HEK293T (cell line): Measurements from ENCODE around the gene DIPK1C.

Experiments
- CTCF ChIA-PET: fragments of 350-600 bp; formaldehyde crosslinking; extraction: SDS; loops from one replicate; lab custom pipeline; 2021; ENCODE audit warnings: antibody characterized with exemption, inconsistent platforms; lab: Yijun Ruan, JAX
- POLR2A ChIA-PET: fragments of 350-600 bp; formaldehyde crosslinking; extraction: SDS; loops from one replicate; lab custom pipeline; 2020; ENCODE audit warnings: antibody characterized with exemption, inconsistent platforms; lab: Yijun Ruan, JAX
- DNase-seq: peaks from one replicate; pipeline ENCODE4 v3.0.0; 2012; ENCODE audit warnings: mixed read lengths; ENCODE audit errors: extremely low spot score
- ARNT ChIP-seq: fragments of 450-650 bp; IDR thresholded peaks from 2 replicates; pipeline ENCODE4 v1.6.1; 2017; ENCODE audit warnings: mild to moderate bottlenecking
- BHLHE40 ChIP-seq: fragments of 450-650 bp; IDR thresholded peaks from 2 replicates; pipeline ENCODE4 v1.6.1; 2016; ENCODE audit warnings: mild to moderate bottlenecking, moderate library complexity, borderline replicate concordance
- CTBP1 ChIP-seq: fragments of 450-650 bp; IDR thresholded peaks from 2 replicates; pipeline ENCODE4 v1.6.1; 2016; ENCODE audit warnings: borderline replicate concordance
- ELF4 ChIP-seq: fragments of 450-650 bp; IDR thresholded peaks from 2 replicates; pipeline ENCODE4 v1.6.1; 2017; ENCODE audit warnings: antibody characterized with exemption
- FOXA1 ChIP-seq: fragments of 450-650 bp; IDR thresholded peaks from 2 replicates; pipeline ENCODE4 v1.6.1; 2016; ENCODE audit warnings: mild to moderate bottlenecking
- FOXK2 ChIP-seq: fragments of 450-650 bp; IDR thresholded peaks from 2 replicates; pipeline ENCODE4 v1.6.1; 2016; ENCODE audit warnings: mild to moderate bottlenecking
- FOXM1 ChIP-seq: fragments of 450-650 bp; IDR thresholded peaks from 2 replicates; pipeline ENCODE4 v1.6.1; 2017; ENCODE audit warnings: mild to moderate bottlenecking, borderline replicate concordance
- HDGF ChIP-seq: fragments of 450-650 bp; IDR thresholded peaks from 2 replicates; pipeline ENCODE4 v1.6.1; 2017; ENCODE audit warnings: antibody characterized with exemption, borderline replicate concordance
- L3MBTL2 ChIP-seq: fragments of 450-650 bp; conservative IDR thresholded peaks from 2 replicates; pipeline ENCODE4 v1.6.1; 2016; ENCODE audit warnings: mild to moderate bottlenecking
- LEF1 ChIP-seq: fragments of 450-650 bp; IDR thresholded peaks from 2 replicates; pipeline ENCODE4 v1.6.1; 2017; ENCODE audit warnings: mild to moderate bottlenecking, borderline replicate concordance
- NFRKB ChIP-seq: fragments of 450-650 bp; IDR thresholded peaks from 2 replicates; pipeline ENCODE4 v1.6.1; 2016; ENCODE audit warnings: mild to moderate bottlenecking, moderate library complexity
- SP1 ChIP-seq: fragments of 450-650 bp; IDR thresholded peaks from 2 replicates; pipeline ENCODE4 v1.6.1; 2017
- SUZ12 ChIP-seq: fragments of 450-650 bp; IDR thresholded peaks from 2 replicates; pipeline ENCODE4 v1.6.1; 2016; ENCODE audit warnings: mild to moderate bottlenecking
- TARDBP ChIP-seq: fragments of 450-650 bp; IDR thresholded peaks from 2 replicates; pipeline ENCODE4 v1.6.1; 2016
- ZNF384 ChIP-seq: fragments of 450-650 bp; IDR thresholded peaks from 2 replicates; pipeline ENCODE4 v1.6.1; 2016
- TF ChIP-seq, protein P1 (sequence below): fragments of 450-650 bp; IDR thresholded peaks from 2 replicates; pipeline ENCODE4 v1.6.1; 2016

DIPK1C gene

DNA sequence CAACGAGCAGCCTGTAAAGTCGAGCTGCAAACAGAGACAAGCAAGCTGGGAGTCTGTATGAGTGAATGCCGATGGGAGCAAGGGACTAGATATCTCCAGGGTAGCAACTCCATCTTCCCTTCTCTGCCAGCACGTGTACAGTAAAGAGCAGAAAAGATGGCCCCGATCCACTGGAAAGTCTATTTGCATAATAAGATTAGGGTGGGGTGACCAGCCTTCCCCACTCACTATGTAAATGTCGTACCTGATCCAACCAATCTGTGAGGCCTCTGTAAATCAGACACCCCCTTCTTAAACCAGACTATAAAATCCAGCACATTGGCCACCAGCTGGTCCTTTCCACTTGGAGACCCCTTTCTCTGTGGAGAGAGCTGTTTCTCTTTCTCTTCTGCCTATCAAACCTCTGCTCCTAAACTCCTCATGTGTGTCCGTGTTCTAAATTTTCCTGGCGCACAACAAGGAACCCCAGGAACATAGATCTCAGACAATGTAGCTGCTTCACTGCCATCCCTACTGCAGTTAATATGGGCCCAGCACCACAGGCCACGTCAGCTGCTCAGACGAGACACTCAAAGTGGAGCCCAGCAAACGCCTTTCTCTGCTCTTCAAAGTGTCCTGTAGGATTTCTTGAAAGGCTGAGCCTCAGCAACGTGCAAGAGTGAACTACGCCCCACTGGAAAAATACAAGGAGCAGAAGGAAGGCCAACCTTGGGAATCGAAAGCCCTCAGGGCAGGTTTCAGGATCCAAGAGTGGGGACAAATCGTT is 26.1 kb downstream of the DIPK1C start:
- TF ChIP-seq HDGF (no peak), FOXM1 (no peak), ZNF384 (no peak), CTBP1 (no peak), TARDBP (no peak), FOXA1 (no peak), FOXK2 (no peak), LEF1 (no peak), SUZ12 (no peak), SP1 (no peak), NFRKB (no peak), BHLHE40 (no peak), ELF4 (no peak), L3MBTL2 (no peak), ARNT (no peak)
- TF ChIP-seq, protein P1, sequence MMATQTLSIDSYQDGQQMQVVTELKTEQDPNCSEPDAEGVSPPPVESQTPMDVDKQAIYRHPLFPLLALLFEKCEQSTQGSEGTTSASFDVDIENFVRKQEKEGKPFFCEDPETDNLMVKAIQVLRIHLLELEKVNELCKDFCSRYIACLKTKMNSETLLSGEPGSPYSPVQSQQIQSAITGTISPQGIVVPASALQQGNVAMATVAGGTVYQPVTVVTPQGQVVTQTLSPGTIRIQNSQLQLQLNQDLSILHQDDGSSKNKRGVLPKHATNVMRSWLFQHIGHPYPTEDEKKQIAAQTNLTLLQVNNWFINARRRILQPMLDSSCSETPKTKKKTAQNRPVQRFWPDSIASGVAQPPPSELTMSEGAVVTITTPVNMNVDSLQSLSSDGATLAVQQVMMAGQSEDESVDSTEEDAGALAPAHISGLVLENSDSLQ: no peak
- POLR2A ChIA-PET: no interaction called here
- DNase-seq: no peak
- CTCF ChIA-PET: no interaction called here

DNA sequence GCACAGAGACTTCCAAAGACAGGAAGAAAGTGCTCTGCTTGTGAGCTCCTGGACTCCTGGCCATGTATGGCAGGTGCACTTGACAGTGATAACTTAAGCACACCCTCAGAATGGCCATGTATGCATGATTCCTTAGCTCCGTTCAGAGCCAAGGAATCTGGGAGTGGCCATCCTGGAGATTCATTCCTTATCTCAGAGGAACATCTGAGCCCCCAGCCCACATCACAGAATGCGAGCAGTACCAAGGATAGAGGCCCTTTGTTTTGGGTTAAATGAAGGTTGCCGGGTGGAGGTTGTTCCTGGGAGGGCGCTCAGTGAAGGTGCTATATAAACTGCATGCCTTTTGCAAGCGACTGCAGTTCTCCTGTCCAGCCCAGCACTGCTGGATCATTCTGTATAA is 26.9 kb downstream of the DIPK1C start:
- CTCF ChIA-PET: no interaction called here
- no peak for TF ChIP-seq SP1
- TF ChIP-seq TARDBP: no peak
- TF ChIP-seq BHLHE40: no peak
- TF ChIP-seq FOXK2: no peak
- no peak for TF ChIP-seq HDGF
- no peak for TF ChIP-seq CTBP1
- TF ChIP-seq FOXM1: no peak
- TF ChIP-seq ELF4: no peak
- no peak for TF ChIP-seq SUZ12
- TF ChIP-seq ZNF384: no peak
- TF ChIP-seq NFRKB: no peak
- no peak for TF ChIP-seq LEF1
- TF ChIP-seq ARNT: no peak
- TF ChIP-seq, protein P1: no peak

DNA sequence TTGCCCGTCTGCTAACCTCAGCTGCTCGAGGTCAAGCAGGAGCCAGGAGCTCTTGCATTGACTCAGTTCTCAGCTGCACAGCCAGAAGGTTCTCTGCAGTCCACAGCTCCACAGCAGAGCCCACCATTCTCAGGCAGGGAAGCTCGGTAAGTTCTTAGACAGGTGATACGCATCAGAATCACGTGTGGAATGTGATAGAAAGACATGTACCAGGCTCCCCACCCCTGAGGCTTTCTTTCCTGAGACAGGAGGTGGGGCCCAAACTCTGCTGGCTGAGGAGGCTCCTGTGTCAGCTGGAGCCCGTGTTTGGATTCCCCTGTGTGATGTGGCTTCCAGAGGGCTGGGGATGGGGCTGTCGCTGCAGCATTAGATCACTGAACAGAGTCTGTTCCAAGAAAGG is 28.0 kb downstream of the DIPK1C start:
- ChIA-PET CTCF (no interaction called here), POLR2A (no interaction called here)
- TF ChIP-seq SUZ12 (no peak), FOXM1 (no peak), CTBP1 (no peak), LEF1 (no peak), HDGF (no peak), ZNF384 (no peak), ELF4 (no peak), L3MBTL2 (no peak), FOXA1 (no peak), FOXK2 (no peak), BHLHE40 (no peak), SP1 (no peak), TARDBP (no peak), ARNT (no peak), NFRKB (no peak)
- TF ChIP-seq, protein P1: no peak
- no peak for DNase-seq

More for the DNA sequence above, 26.9 kb downstream of the DIPK1C start:
- POLR2A ChIA-PET: no interaction called here
- DNase-seq: no peak

DNA sequence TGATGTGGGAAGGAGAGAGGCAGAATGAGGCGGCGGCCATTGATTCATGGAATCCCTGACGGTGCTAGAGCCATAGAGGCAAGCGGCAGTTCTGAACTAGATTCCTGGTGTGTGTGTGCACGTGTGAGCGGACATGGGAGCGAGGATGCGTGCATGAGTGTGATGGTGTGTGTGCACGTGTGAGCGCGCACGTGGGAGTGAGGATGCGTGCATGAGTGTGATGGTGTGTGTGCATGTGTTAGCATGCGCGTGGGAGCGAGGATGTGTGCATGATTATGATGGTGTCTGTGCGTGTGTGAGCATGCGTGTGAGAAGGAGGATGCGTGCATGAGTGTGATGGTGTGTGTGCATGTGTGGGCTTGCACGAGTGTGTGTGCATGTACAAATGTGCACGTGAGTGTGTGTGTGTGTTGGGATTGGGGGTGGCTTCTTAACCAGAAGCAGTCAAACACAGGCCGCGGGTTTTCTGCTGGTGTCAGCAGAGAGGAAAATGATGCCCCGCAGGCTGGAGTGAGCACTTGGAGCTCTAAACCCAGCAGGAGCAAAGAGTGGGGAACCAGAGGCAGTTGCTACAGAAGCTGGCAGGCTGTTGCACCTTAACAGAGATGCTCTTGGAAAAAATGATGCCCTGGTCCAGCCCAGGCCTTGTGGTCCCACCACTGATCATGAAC is 29.5 kb downstream of the DIPK1C start:
- DNase-seq: no peak
- CTCF ChIA-PET: no interaction called here
- POLR2A ChIA-PET: no interaction called here

DNA sequence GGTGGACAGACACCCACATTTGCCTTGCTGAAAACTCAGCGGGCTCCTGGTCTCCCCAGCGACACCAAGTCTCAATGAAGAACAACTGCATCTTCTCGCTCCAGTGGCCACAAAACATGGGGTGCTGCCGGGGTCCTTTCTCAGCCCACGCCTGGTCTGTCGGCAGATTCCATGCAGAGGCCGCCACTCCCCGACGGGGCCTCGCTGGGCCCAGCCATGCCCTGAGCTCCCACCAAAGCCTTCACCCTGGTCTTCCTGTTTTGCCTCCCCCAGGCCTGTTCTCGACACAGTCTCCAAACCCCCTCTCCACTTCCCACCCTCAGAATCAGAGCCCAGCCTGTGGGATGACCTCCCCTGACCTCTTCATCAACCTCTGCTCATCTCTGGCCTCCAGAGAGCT is 31.2 kb downstream of the DIPK1C start:
- ChIA-PET CTCF (no interaction called here), POLR2A (no interaction called here)
- no peak for DNase-seq
- TF ChIP-seq ELF4 (no peak), TARDBP (no peak), SP1 (no peak), CTBP1 (no peak), LEF1 (no peak), FOXK2 (no peak), FOXM1 (no peak), BHLHE40 (no peak), L3MBTL2 (no peak), SUZ12 (no peak), HDGF (no peak), NFRKB (no peak), ARNT (no peak), FOXA1 (no peak)
- TF ChIP-seq, protein P1: no peak

More for the DNA sequence above, 29.5 kb downstream of the DIPK1C start:
- TF ChIP-seq LEF1: no peak
- TF ChIP-seq ARNT: no peak
- TF ChIP-seq BHLHE40: no peak
- TF ChIP-seq FOXM1: no peak
- no peak for TF ChIP-seq FOXK2
- no peak for TF ChIP-seq L3MBTL2
- TF ChIP-seq FOXA1: no peak
- no peak for TF ChIP-seq SUZ12
